HG03175 (cell line): Measurements from ENCODE around the gene ATP11A.
"Not testable (repeated sequence)": the region's sequence is repeated elsewhere in the genome, so short reads cannot be mapped to it uniquely, and the experiment has no call there.

Source experiments
- ATAC-seq: cut with Tn5 transposase; IDR thresholded peaks from one replicate; pipeline ENCODE4 v1.9.1; 2021; ENCODE audit warnings: mild to moderate bottlenecking, moderate library complexity; ENCODE audit not compliant: unreplicated experiment

The ATP11A gene

GRCh38 chr13:112669881-112670499 is 19.8 kb upstream of the ATP11A start:
- ATAC-seq, result no peak

GRCh38 chr13:112670864-112671263 is 19.0 kb upstream of the ATP11A start:
- ATAC-seq, result no peak

- ATAC-seq, result no peak
These were observed 18.5 kb upstream of the ATP11A start for GRCh38 chr13:112671359-112671758.

- ATAC-seq, result no peak
These were observed 17.1 kb upstream of the ATP11A start for GRCh38 chr13:112672651-112673284.

GRCh38 chr13:112674412-112675365 is 15.1 kb upstream of the ATP11A start:
- no peak for ATAC-seq

GRCh38 chr13:112675366-112675756 is 14.5 kb upstream of the ATP11A start:
- no peak for ATAC-seq

GRCh38 chr13:112677421-112677962 is 12.3 kb upstream of the ATP11A start:
- ATAC-seq, result not testable (repeated sequence)

- no peak for ATAC-seq
These were observed 10.5 kb upstream of the ATP11A start for GRCh38 chr13:112679381-112679780.

- no peak for ATAC-seq
These were observed 9.7 kb upstream of the ATP11A start for GRCh38 chr13:112679932-112680677.

GRCh38 chr13:112680741-112681360 is 9.0 kb upstream of the ATP11A start:
- ATAC-seq, result no peak

GRCh38 chr13:112683581-112683980 is 6.3 kb upstream of the ATP11A start:
- no peak for ATAC-seq

- no peak for ATAC-seq
These were observed 5.6 kb upstream of the ATP11A start for GRCh38 chr13:112684071-112684845.

- not testable (repeated sequence) for ATAC-seq
These were observed 4.5 kb upstream of the ATP11A start for GRCh38 chr13:112685189-112685805.

- ATAC-seq, result no peak
These were observed 3.9 kb upstream of the ATP11A start for GRCh38 chr13:112685896-112686295.

- no peak for ATAC-seq
These were observed 3.5 kb upstream of the ATP11A start for GRCh38 chr13:112686364-112686763.

GRCh38 chr13:112686987-112687386 is 2.9 kb upstream of the ATP11A start:
- ATAC-seq, result no peak

GRCh38 chr13:112687836-112688559 is 1.8 kb upstream of the ATP11A start:
- ATAC-seq, result no peak

GRCh38 chr13:112688560-112689302 is 1.1 kb upstream of the ATP11A start:
- ATAC-seq, result no peak
